PC-3 (cell line): ENCODE measurements around the gene F5. TPM values are rescaled to one million over a fixed set of nuclear protein-coding genes. Genes with fewer than 3 reads are reported as not detected.

ENCODE experiments used
- ATAC-seq: fragments of 200-7000 bp; cut with Tn5 transposase; 2 replicates; pipeline ENCODE4 v1.9.1; 2020; ENCODE audit warnings: mild to moderate bottlenecking, moderate library complexity
- BruUV-seq: library from RNA; stranded (reverse); fragments of 400-500 nt; replicated peaks from 2 replicates; lab custom pipeline; 2021; lab: Mats Ljungman, UMichigan
- CTCF ChIA-PET: fragments of 300-600 bp; sonication (Branson Sonifier 250); formaldehyde crosslinking; loops from one replicate; lab custom pipeline; 2022; ENCODE audit warnings: antibody characterized with exemption; lab: Charles Lee
- POLR2A ChIA-PET: fragments of 300-600 bp; sonication (Branson Sonifier 250); formaldehyde crosslinking; loops from one replicate; lab custom pipeline; 2022; ENCODE audit warnings: antibody characterized with exemption; ENCODE audit not compliant: unreplicated experiment; lab: Charles Lee
- DNase-seq: peaks from one replicate; pipeline ENCODE4 v3.0.0-alpha.2; 2015
- H2AFZ ChIP-seq: fragments of 300-600 bp; sonication (generic); 2 replicates; pipeline ENCODE4 v1.6.0; 2016; ENCODE audit warnings: antibody characterized with exemption, low read length
- H3F3A ChIP-seq: fragments of 300-600 bp; sonication (generic); one replicate; pipeline ENCODE4 v1.6.0; 2017; ENCODE audit warnings: antibody characterized with exemption, low read length, control low read depth, mild to moderate bottlenecking; ENCODE audit not compliant: unreplicated experiment
- H3K27ac ChIP-seq: fragments of 300-600 bp; sonication (generic); 2 replicates; pipeline ENCODE4 v1.5.1; 2016; ENCODE audit warnings: mild to moderate bottlenecking, low read length
- H3K27me3 ChIP-seq: fragments of 300-600 bp; sonication (generic); 2 replicates; pipeline ENCODE4 v1.6.1; 2016; ENCODE audit warnings: low read length, mixed read lengths
- H3K36me3 ChIP-seq: fragments of 300-600 bp; sonication (generic); 2 replicates; pipeline ENCODE4 v1.6.1; 2016; ENCODE audit warnings: low read depth, mixed run types, low read length, mixed read lengths
- H3K4me1 ChIP-seq: fragments of 300-600 bp; sonication (generic); 2 replicates; pipeline ENCODE4 v1.5.1; 2016; ENCODE audit warnings: low read length; ENCODE audit not compliant: insufficient read depth
- H3K4me2 ChIP-seq: fragments of 300-600 bp; sonication (generic); 2 replicates; pipeline ENCODE4 v1.6.0; 2016; ENCODE audit warnings: low read length
- H3K4me3 ChIP-seq: fragments of 300-600 bp; sonication (generic); 2 replicates; pipeline ENCODE4 v1.5.1; 2016; ENCODE audit warnings: mild to moderate bottlenecking, low read length, mixed read lengths
- H3K79me2 ChIP-seq: fragments of 300-600 bp; sonication (generic); 2 replicates; pipeline ENCODE4 v1.6.1; 2017; ENCODE audit warnings: low read length, mixed read lengths
- H3K9ac ChIP-seq: fragments of 300-600 bp; sonication (generic); 2 replicates; pipeline ENCODE4 v1.6.0; 2016; ENCODE audit warnings: mild to moderate bottlenecking, low read length
- H3K9me2 ChIP-seq: fragments of 300-600 bp; sonication (generic); replicated peaks from 2 replicates; pipeline ENCODE4 v1.6.1; 2016; ENCODE audit warnings: mixed run types, low read length, mixed read lengths
- H3K9me3 ChIP-seq: fragments of 300-600 bp; sonication (generic); 2 replicates; pipeline ENCODE4 v1.6.1; 2016; ENCODE audit warnings: low read length, mixed read lengths
- H4K20me1 ChIP-seq: fragments of 300-600 bp; sonication (generic); 2 replicates; pipeline ENCODE4 v1.6.1; 2016; ENCODE audit warnings: low read length, mixed read lengths
- EZH2 ChIP-seq: fragments of 300-600 bp; sonication (generic); IDR thresholded peaks from one replicate; pipeline ENCODE4 v1.6.1; 2017; ENCODE audit warnings: antibody characterized with exemption, mild to moderate bottlenecking, low read length; ENCODE audit not compliant: unreplicated experiment
- EZH2phosphoT487 ChIP-seq: fragments of 300-600 bp; sonication (generic); IDR thresholded peaks from 2 replicates; pipeline ENCODE4 v1.6.1; 2018; ENCODE audit warnings: mild to moderate bottlenecking, antibody characterized with exemption, low read length, borderline replicate concordance
- intact Hi-C: fragments of 100-400 bp; cut with micrococcal nuclease; formaldehyde crosslinking; loops from 2 replicates; pipeline ENCODE4 v1.9.0; 2023
- total RNA-seq: library from RNA; depleted of rRNA; stranded (reverse); fragments of >200 nt; gene quantifications from 2 replicates; pipeline ENCODE4 v1.2.3, GENCODE V29; 2014
- TF ChIP-seq, protein P1 (sequence below): fragments of 300-600 bp; sonication (generic); conservative IDR thresholded peaks from 2 replicates; pipeline ENCODE4 v1.5.1; 2017; ENCODE audit warnings: antibody characterized with exemption, low read depth, mild to moderate bottlenecking, low read length

F5 gene
- total RNA-seq, 1 experiment from 2014 or later = not detected

DNA sequence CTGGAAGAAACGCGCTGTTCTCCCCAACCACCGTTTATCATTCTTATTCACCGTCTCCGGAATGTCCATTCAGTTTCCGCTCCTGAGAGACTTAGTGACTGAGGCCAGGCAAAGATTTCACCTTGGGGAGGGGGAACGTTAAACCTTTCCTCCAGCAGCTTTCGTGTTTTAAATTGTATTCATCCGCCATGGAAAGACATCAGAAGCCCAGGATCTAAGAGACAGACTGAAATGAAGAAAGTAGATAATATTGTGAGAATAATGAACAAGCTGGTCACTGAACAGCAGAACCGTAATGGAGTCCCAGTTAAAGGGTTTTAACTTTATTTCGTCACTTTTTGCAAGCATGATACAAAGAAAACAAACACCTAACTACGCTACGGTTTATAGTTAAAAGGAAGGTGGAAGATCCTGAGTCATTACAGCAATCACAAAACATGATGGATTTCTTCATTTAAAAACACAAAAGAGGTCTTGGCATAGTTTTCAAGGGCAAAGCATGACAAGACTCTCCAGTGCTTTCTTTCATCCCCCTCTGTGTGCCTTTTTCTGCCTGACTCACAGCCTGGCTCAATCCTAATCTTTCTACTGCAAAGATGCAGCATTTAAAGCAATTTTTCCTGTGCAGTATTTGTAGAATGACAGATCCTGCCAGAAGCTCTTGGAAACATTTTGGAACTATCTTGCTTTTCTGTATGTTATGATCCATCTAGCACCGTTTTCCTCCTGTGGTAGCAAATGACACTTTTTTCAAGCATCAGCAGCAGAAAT is 99.8 kb downstream of the F5 start:
- Histone ChIP-seq H3K4me1 (peaks cover 45% of the 10 kb centered on the region), H3K9me3 (no peaks in the 10 kb centered on the region), H3K79me2 (peaks cover 40% of the 10 kb centered on the region), H3K27ac (peak overlapping the region; percentile 76), H3K27me3 (no peaks in the 10 kb centered on the region), H3K4me3 (peak overlapping the region; percentile 76), H3F3A (no peaks in the 10 kb centered on the region), H2AFZ (peak overlapping the region; percentile 79), H3K9me2 (no peaks in the 10 kb centered on the region), H4K20me1 (0 out of 2 replicates have a peak, but pooled peaks cover 11% of the 10 kb centered on the region), H3K9ac (peak overlapping the region; percentile 77), H3K4me2 (peak overlapping the region; percentile 88), H3K36me3 (no peaks in the 10 kb centered on the region)
- DNase-seq (peak; percentile 42), ATAC-seq (0 out of 2 replicates have a peak, but pooled peaks have one; percentile 0)
- intact Hi-C loops = loop anchor here (1.0 to 10.0 kb wide), 6 partner anchors 13 to 308 kb away; partner anchors contain the start of genes BLZF1, METTL18 and NME7
- POLR2A ChIA-PET = interaction anchor here (0.5 to 1.0 kb wide), 4 partner anchors 25 to 1046 kb away, joined by 3 to 6 read pairs (median 4); partner anchors contain the start of gene GORAB
- TSS peak; percentile 91 for BruUV-seq
- CTCF ChIA-PET = interaction anchor here (0.6 to 1.4 kb wide), 4 partner anchors 13 to 246 kb away, joined by 3 to 5 read pairs (median 3); no protein-coding TSS in a partner anchor
- TF ChIP-seq, protein P1, sequence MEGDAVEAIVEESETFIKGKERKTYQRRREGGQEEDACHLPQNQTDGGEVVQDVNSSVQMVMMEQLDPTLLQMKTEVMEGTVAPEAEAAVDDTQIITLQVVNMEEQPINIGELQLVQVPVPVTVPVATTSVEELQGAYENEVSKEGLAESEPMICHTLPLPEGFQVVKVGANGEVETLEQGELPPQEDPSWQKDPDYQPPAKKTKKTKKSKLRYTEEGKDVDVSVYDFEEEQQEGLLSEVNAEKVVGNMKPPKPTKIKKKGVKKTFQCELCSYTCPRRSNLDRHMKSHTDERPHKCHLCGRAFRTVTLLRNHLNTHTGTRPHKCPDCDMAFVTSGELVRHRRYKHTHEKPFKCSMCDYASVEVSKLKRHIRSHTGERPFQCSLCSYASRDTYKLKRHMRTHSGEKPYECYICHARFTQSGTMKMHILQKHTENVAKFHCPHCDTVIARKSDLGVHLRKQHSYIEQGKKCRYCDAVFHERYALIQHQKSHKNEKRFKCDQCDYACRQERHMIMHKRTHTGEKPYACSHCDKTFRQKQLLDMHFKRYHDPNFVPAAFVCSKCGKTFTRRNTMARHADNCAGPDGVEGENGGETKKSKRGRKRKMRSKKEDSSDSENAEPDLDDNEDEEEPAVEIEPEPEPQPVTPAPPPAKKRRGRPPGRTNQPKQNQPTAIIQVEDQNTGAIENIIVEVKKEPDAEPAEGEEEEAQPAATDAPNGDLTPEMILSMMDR = no peak
- TF ChIP-seq EZH2 = no peak
- TF ChIP-seq EZH2phosphoT487 = no peak

DNA sequence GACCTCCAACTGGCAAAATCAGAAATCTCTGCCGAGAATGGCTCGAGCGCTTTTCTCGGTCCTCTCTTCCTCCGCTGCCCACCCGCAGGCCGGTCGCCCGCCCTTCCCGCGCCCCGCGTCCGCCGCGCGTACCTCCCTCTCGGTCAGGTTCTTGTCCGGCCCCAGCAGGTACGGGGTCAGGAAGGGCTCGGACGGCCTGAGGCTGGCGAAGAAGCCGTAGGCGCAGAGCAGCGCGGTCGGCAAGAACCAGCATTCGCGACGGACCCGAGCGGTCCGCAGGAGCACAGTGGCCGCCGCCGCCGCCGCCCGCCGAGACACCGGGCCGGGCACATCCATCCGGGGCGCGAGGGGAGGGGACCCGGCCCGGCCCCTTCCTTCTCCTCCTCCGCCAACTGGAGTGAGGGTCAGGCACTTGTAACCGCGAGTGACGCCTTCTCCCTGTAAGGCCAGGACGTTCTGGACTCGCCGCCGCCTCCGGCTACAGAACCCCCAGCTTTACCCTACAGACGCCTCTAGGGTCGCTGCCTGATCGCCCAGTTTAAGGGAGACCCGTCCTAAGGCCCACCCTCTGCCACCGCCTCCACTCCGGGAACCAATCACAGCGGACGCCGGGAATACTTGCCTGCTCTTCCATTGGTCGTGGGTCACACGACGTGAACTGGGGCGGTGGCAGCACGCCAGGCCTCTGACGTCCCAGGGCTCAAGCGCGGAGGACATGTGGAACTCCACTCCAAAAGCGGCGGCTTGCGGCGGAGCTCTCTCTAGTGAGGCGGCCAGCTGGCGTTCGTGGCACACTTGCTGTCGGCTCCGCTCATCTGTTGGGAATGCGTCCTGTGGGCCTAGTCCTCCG is 100.6 kb downstream of the F5 start, which contains the start of gene SLC19A2:
TSS of gene SLC19A2 (minus strand) at position 514 of the 850 bp plus-strand sequence. CDS start at position 336, 178 bp downstream.
- ATAC-seq (peak; percentile 94), DNase-seq (peak; percentile 100)
- Histone ChIP-seq H3K4me3 (peak within 1 kb of the TSS; percentile 76), H3K9me2 (no peaks in the 10 kb centered on the region), H2AFZ (peak within 1 kb of the TSS; percentile 79), H3K27ac (peak within 1 kb of the TSS; percentile 76), H3K79me2 (peaks cover 49% of the 10 kb centered on the region), H3F3A (no peaks in the 10 kb centered on the region), H3K36me3 (no peaks in the 10 kb centered on the region), H3K9me3 (no peaks in the 10 kb centered on the region), H3K27me3 (no peaks in the 10 kb centered on the region), H4K20me1 (0 out of 2 replicates have a peak, but pooled peaks cover 11% of the 10 kb centered on the region), H3K9ac (peak within 1 kb of the TSS; percentile 77), H3K4me2 (peak within 1 kb of the TSS; percentile 88), H3K4me1 (peaks cover 45% of the 10 kb centered on the region)
- no TSS peak for BruUV-seq
- ChIA-PET POLR2A (interaction anchor here (0.6 to 1.0 kb wide), 4 partner anchors 26 to 1015 kb away, joined by 3 to 6 read pairs (median 4); no protein-coding TSS in a partner anchor), CTCF (interaction anchor here (0.6 to 1.4 kb wide), 4 partner anchors 13 to 245 kb away, joined by 3 to 5 read pairs (median 3); no protein-coding TSS in a partner anchor)
- intact Hi-C loops = loop anchor here (1.0 to 10.0 kb wide), 7 partner anchors 12 to 309 kb away; partner anchors contain the start of genes BLZF1, METTL18 and NME7
- TF ChIP-seq, protein P1 = peak; percentile 41; the same call in 1 of the 2 replicates
- TF ChIP-seq EZH2 = no peak
- no peak for TF ChIP-seq EZH2phosphoT487
